Measurements from ENCODE around the gene GLUL. TPM values are rescaled to one million over a fixed set of nuclear protein-coding genes. Genes with fewer than 3 reads are reported as not detected.

The GLUL gene
- total RNA-seq, 2 donors from 2014 or later, result 343 to 428 TPM

- no peak for DNase-seq
- H3K4me3 ChIP-seq, result no peak overlapping the region
Observed at GRCh38 chr1:182374101-182374834, 17.3 kb downstream of the GLUL start.

GRCh38 chr1:182370532-182370931, 21.1 kb downstream of the GLUL start:
- no peak for TF ChIP-seq CTCF (IDR thresholded peaks at IDR 0.05)
- DNase-seq, result no peak
- Histone ChIP-seq H3K4me1 (no peaks in the 10 kb centered on the region), H3K27me3 (no peaks in the 10 kb centered on the region), H3K36me3 (no peaks in the 10 kb centered on the region), H3K9me3 (no peaks in the 10 kb centered on the region), H3K9ac (ENCODE audit: low read depth in 2 of 2, low read length in 2 of 2) (no peak overlapping the region), H3K4me3 (no peak overlapping the region), H3K27ac (no peak overlapping the region)
- intact Hi-C loops (cut with DNase I), result no loop called here

More at GRCh38 chr1:182374101-182374834, 17.3 kb downstream of the GLUL start:
- intact Hi-C loops (cut with DNase I), result no loop called here
- Histone ChIP-seq H3K36me3 (no peaks in the 10 kb centered on the region), H3K27me3 (no peaks in the 10 kb centered on the region), H3K9me3 (no peaks in the 10 kb centered on the region), H3K9ac (ENCODE audit: low read depth in 2 of 2, low read length in 2 of 2) (no peak overlapping the region), H3K4me1 (no peaks in the 10 kb centered on the region), H3K27ac (no peak overlapping the region)
- no peak for TF ChIP-seq CTCF (IDR thresholded peaks at IDR 0.05)

- Histone ChIP-seq H3K9ac (ENCODE audit: low read depth in 2 of 2, low read length in 2 of 2) (no peak overlapping the region), H3K4me3 (no peak overlapping the region), H3K36me3 (no peaks in the 10 kb centered on the region), H3K27me3 (no peaks in the 10 kb centered on the region), H3K9me3 (no peaks in the 10 kb centered on the region), H3K4me1 (no peaks in the 10 kb centered on the region), H3K27ac (no peak overlapping the region)
- no peak for TF ChIP-seq CTCF (IDR thresholded peaks at IDR 0.05)
- intact Hi-C loops (cut with DNase I), result no loop called here
- no peak for DNase-seq
Observed at GRCh38 chr1:182368903-182369302, 22.7 kb downstream of the GLUL start.

- Histone ChIP-seq H3K9ac (ENCODE audit: low read depth in 2 of 2, low read length in 2 of 2) (no peak overlapping the region), H3K27ac (no peak overlapping the region), H3K4me3 (no peak overlapping the region), H3K27me3 (no peaks in the 10 kb centered on the region), H3K4me1 (no peaks in the 10 kb centered on the region), H3K36me3 (no peaks in the 10 kb centered on the region), H3K9me3 (no peaks in the 10 kb centered on the region)
- TF ChIP-seq CTCF (IDR thresholded peaks at IDR 0.05), result no peak
- DNase-seq, result no peak
- intact Hi-C loops (cut with DNase I), result no loop called here
Observed at GRCh38 chr1:182368358-182368757, 23.2 kb downstream of the GLUL start.

GRCh38 chr1:182367926-182368325, 23.7 kb downstream of the GLUL start:
- H3K27ac ChIP-seq, result no peak overlapping the region
- no peaks in the 10 kb centered on the region for H3K4me1 ChIP-seq
- no peaks in the 10 kb centered on the region for H3K36me3 ChIP-seq
- no peak overlapping the region for H3K4me3 ChIP-seq
- no peak for TF ChIP-seq CTCF (IDR thresholded peaks at IDR 0.05)
- H3K9me3 ChIP-seq, result no peaks in the 10 kb centered on the region
- H3K9ac ChIP-seq (ENCODE audit: low read depth in 2 of 2, low read length in 2 of 2), result no peak overlapping the region
- no peaks in the 10 kb centered on the region for H3K27me3 ChIP-seq
- intact Hi-C loops (cut with DNase I), result no loop called here
- no peak for DNase-seq

Measured in colonic mucosa (tissue), 4 donors.